DND-41 (cell line): ENCODE data around the gene RNF220.

ENCODE experiments used
- ATAC-seq: fragments of 200-7000 bp; cut with Tn5 transposase; 3 replicates; pipeline ENCODE4 v1.9.1; 2021; ENCODE audit warnings: low read depth; ENCODE audit not compliant: insufficient read depth
- DNase-seq: peaks from one replicate; pipeline ENCODE4 v3.0.0-alpha.2; 2020
- H2AFZ ChIP-seq: 2 replicates; pipeline ENCODE4 v1.6.0; 2012; ENCODE audit warnings: low read depth, low read length
- H3K27ac ChIP-seq: 2 replicates; pipeline ENCODE4 v1.5.1; 2012; ENCODE audit warnings: low read length, inconsistent platforms
- H3K27me3 ChIP-seq: fragments of 200-600 bp; sonication (generic); 2 replicates; pipeline ENCODE4 v1.6.0; 2012; ENCODE audit warnings: low read length, mild to moderate bottlenecking, inconsistent platforms; ENCODE audit not compliant: insufficient read depth, poor library complexity
- H3K36me3 ChIP-seq: 2 replicates; pipeline ENCODE4 v1.5.1; 2012; ENCODE audit warnings: low read length, inconsistent platforms; ENCODE audit not compliant: insufficient read depth
- H3K4me1 ChIP-seq: 2 replicates; pipeline ENCODE4 v1.5.1; 2012; ENCODE audit warnings: mild to moderate bottlenecking, low read length; ENCODE audit not compliant: insufficient read depth
- H3K4me2 ChIP-seq: 2 replicates; pipeline ENCODE4 v1.6.0; 2012; ENCODE audit warnings: mild to moderate bottlenecking, moderate library complexity, low read length, inconsistent platforms; ENCODE audit not compliant: insufficient read depth
- H3K4me3 ChIP-seq, 2 experiments: fragments of 200-600 bp in 1 of 2; shearing (Covaris generic) in 1 of 2; 2 replicates each; pipeline ENCODE4 v1.5.1; 2012 to 2016; ENCODE audit warnings: inconsistent platforms in 2 of 2, low read length in 2 of 2, mild to moderate bottlenecking in 2 of 2, low read depth in 1 of 2, moderate library complexity in 1 of 2
- H3K79me2 ChIP-seq: 2 replicates; pipeline ENCODE4 v1.6.0; 2012; ENCODE audit warnings: low read length, inconsistent platforms; ENCODE audit not compliant: insufficient read depth
- H3K9ac ChIP-seq: 2 replicates; pipeline ENCODE4 v1.6.0; 2012; ENCODE audit warnings: low read depth, mild to moderate bottlenecking, inconsistent platforms, low read length, moderate library complexity
- H3K9me3 ChIP-seq: 2 replicates; pipeline ENCODE4 v1.5.1; 2012; ENCODE audit warnings: low read length, moderate library complexity, mild to moderate bottlenecking, inconsistent platforms; ENCODE audit not compliant: insufficient read depth, severe bottlenecking
- H4K20me1 ChIP-seq: 2 replicates; pipeline ENCODE4 v1.6.0; 2012; ENCODE audit warnings: low read length; ENCODE audit not compliant: insufficient read depth
- CTCF ChIP-seq: IDR thresholded peaks from 2 replicates; pipeline ENCODE4 v1.5.1; 2012; ENCODE audit warnings: borderline replicate concordance, low read length, moderate library complexity, mild to moderate bottlenecking; ENCODE audit not compliant: poor library complexity, severe bottlenecking; ENCODE audit errors: extremely low read depth
- EZH2 ChIP-seq: IDR thresholded peaks from 3 replicates; pipeline ENCODE4 v1.6.1; 2012; ENCODE audit warnings: borderline replicate concordance, low read depth, mild to moderate bottlenecking, moderate library complexity, low read length, inconsistent platforms; ENCODE audit not compliant: severe bottlenecking

RNF220 gene

DNA sequence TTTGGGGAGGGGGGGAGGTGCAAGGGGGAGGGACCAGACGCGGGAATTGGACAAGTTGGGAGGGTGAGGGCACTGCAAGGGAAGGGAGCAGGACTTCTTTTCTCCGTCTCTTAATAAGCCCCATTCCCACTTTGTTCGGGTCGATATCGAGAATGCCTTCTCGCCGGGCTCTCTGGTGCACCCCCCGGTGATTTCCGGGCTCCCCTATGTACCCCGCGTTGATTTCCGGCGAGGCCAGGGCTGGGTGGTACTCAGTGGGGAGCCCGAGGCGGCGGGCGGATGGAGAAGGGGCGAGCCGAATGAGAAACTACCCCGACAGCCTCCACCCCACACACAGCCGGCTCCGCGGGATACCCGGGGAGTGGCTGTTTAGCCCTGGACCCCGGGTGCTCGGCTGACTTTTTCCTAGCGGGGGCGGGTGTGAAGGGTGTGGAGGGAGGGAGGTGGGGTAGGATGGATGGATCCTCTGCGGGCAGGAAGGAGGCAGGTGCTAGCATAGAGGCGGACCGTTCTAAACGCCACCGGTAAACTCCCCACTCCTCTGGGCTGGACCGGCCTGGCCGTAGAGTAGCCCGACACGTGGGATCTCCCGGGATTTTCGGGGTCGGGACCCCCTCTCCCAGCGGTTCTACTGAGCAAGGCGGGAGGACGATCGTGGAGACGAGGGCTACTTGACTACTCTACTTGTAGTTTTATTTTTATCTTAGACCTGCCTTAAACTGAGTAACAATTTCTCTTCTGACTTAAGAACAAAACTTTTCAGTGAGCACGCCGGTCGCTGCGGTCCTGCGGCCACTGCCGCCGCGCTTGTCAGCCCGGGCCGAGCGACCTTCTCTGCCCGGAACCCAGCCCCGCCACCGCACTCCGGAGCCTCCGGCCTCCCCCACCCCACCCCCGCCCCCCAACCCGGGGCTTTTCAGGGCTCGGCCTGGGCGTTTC lies 1.0 kb downstream of the RNF220 start:
- no peak overlapping the region for H2AFZ ChIP-seq
- H4K20me1 ChIP-seq = no peaks in the 10 kb centered on the region

DNA sequence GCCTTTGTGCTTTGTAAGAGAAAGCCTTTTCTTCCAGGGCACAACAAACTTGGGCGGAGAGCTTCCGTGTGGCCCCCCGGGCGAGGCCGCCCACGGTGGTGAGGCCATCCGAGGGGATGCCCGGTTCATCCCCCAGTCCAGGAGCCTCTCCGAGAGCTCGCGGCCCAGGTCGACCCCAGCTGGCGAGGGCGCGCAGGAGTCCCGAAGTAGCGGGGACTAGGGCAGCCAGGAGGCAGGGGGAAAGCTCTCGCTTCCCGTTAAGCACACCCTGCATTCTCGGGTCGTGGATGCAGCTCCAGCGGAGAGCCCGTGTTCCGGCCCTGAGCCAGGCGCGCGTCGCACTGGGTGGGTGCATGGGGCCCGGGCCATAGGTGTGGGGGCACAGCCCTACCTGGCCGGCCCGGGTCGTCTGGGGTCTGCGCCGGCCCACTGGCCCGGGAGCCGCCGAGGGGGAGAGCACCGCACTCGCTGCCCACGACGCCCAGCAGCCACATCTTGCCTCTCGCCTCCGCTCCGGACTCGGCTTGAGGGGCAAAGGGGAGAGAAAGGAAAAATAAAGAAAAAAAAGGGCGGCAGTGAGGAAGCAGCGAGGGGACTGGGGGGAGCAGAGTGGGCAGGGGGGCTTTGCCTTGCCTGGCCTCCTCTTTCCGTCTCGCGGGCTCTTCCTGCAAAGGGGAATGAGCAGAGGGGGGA lies 1.8 kb downstream of the RNF220 start:
- ATAC-seq = no peak
- no peak overlapping the region for H2AFZ ChIP-seq
- no peak for DNase-seq
- peaks cover 60% of the 10 kb centered on the region for H3K27me3 ChIP-seq
- no peak overlapping the region for H3K27ac ChIP-seq
- no peak overlapping the region for H3K4me2 ChIP-seq
- H3K79me2 ChIP-seq = no peaks in the 10 kb centered on the region
- TF ChIP-seq CTCF (no peak), EZH2 (no peak)
- H3K4me3 ChIP-seq = no peak overlapping the region
- H3K9ac ChIP-seq = no peak overlapping the region
- no peaks in the 10 kb centered on the region for H3K9me3 ChIP-seq
- no peaks in the 10 kb centered on the region for H4K20me1 ChIP-seq
- no peaks in the 10 kb centered on the region for H3K36me3 ChIP-seq
- H3K4me1 ChIP-seq = no peaks in the 10 kb centered on the region

More for the DNA sequence above, 1.0 kb downstream of the RNF220 start:
- no peak overlapping the region for H3K4me2 ChIP-seq
- TF ChIP-seq CTCF (no peak), EZH2 (peak; percentile 86)
- ATAC-seq = peak; percentile 49; the same call in 2 of the 3 replicates
- H3K9ac ChIP-seq = no peak overlapping the region
- no peaks in the 10 kb centered on the region for H3K79me2 ChIP-seq
- H3K4me3 ChIP-seq = no peak overlapping the region
- no peaks in the 10 kb centered on the region for H3K4me1 ChIP-seq
- no peak for DNase-seq
- H3K27me3 ChIP-seq = peaks cover 67% of the 10 kb centered on the region
- H3K27ac ChIP-seq = no peak overlapping the region
- H3K9me3 ChIP-seq = no peaks in the 10 kb centered on the region
- no peaks in the 10 kb centered on the region for H3K36me3 ChIP-seq

DNA sequence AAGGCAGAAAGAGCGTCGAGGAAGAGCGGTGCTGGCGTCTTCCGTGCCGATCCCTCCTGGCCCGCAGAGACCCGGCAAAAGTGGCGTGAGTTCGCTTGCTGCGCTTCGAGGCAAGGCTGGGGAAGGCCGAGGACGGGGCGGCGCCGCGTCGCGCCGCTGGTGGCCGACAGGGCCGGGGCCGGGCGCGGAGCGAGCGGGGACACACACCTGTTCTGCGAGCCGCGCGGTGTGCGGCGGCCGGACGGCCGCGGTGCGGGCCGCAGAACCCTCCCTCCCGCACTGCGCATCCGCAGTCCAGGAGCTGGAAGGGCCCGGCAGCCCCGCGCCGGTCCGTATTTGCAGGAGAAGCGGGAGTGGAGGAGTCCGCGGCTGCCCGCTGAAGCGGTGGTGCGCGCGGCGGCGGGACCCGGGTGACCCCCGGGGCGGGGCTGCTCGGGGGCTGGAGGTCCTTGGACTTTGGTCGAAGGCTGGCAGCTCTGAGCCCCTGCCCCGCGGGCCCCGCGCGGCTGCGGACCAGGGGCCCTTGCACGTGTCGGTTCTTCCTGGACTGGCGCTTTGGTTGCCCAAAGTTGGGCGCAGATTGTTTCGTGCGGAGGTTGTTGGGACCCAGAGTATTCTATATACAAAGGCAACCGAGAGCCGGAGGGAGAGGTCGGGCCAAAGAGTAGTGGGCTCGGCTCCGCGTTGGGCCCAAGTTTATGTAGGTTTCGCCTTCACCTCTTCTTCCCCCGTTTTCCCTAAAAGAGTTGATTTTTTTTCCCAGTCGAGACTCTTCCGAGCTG lies 2.6 kb downstream of the RNF220 start:
- Histone ChIP-seq H3K4me1 (no peaks in the 10 kb centered on the region), H3K9ac (no peak overlapping the region), H3K79me2 (no peaks in the 10 kb centered on the region), H3K4me2 (no peak overlapping the region), H3K36me3 (no peaks in the 10 kb centered on the region), H3K27ac (no peak overlapping the region), H3K4me3 (no peak overlapping the region), H3K9me3 (no peaks in the 10 kb centered on the region), H4K20me1 (no peaks in the 10 kb centered on the region), H3K27me3 (peaks cover 63% of the 10 kb centered on the region), H2AFZ (no peak overlapping the region)
- no peak for DNase-seq
- ATAC-seq = no peak
- no peak for TF ChIP-seq CTCF
- TF ChIP-seq EZH2 = no peak
